SK-N-SH treated with all-trans-retinoic acid at 6 μM for 48 hours (cell line): ENCODE results near the gene CASP7.

Source experiments
- ATAC-seq: fragments of 200-7000 bp; cut with Tn5 transposase; 3 replicates; pipeline ENCODE4 v1.9.1; 2020; ENCODE audit warnings: mild to moderate bottlenecking, moderate library complexity
- ARNTL ChIP-seq: fragments of 450-650 bp; formaldehyde crosslinking; IDR thresholded peaks from 2 replicates; pipeline ENCODE4 v1.5.0; 2020; ENCODE audit warnings: low read depth, mild to moderate bottlenecking, moderate library complexity, borderline replicate concordance
- BACH2 ChIP-seq: fragments of 250-450 bp; sonication (Bioruptor Pico); IDR thresholded peaks from 2 replicates; pipeline ENCODE4 v1.9.0; 2021; ENCODE audit warnings: mild to moderate bottlenecking, borderline replicate concordance
- CSDC2 ChIP-seq: fragments of 250-450 bp; sonication (Bioruptor Pico); IDR thresholded peaks from 2 replicates; pipeline ENCODE4 v1.5.0; 2020; ENCODE audit warnings: mild to moderate bottlenecking, moderate library complexity
- CSRNP3 ChIP-seq: fragments of 250-450 bp; sonication (Bioruptor Pico); IDR thresholded peaks from 2 replicates; pipeline ENCODE4 v1.5.1; 2021; ENCODE audit warnings: mild to moderate bottlenecking, moderate library complexity
- ESRRG ChIP-seq: fragments of 250-450 bp; sonication (Bioruptor Pico); IDR thresholded peaks from 2 replicates; pipeline ENCODE4 v1.6.1; 2021; ENCODE audit warnings: mild to moderate bottlenecking
- GLIS3 ChIP-seq: fragments of 250-450 bp; sonication (Bioruptor Pico); IDR thresholded peaks from 2 replicates; pipeline ENCODE4 v1.5.0; 2020; ENCODE audit warnings: mild to moderate bottlenecking, moderate library complexity
- ISL1 ChIP-seq: fragments of 250-450 bp; sonication (Bioruptor Pico); IDR thresholded peaks from 2 replicates; pipeline ENCODE4 v2.1.2; 2022; ENCODE audit warnings: mild to moderate bottlenecking, moderate library complexity
- OSR1 ChIP-seq: fragments of 250-450 bp; sonication (Bioruptor Pico); IDR thresholded peaks from 2 replicates; pipeline ENCODE4 v1.8.0; 2022; ENCODE audit warnings: moderate library complexity, mild to moderate bottlenecking, inconsistent platforms
- PATZ1 ChIP-seq: fragments of 250-450 bp; sonication (Bioruptor Pico); IDR thresholded peaks from 2 replicates; pipeline ENCODE4 v1.8.0; 2020; ENCODE audit warnings: mild to moderate bottlenecking, moderate library complexity, borderline replicate concordance
- POU6F1 ChIP-seq: fragments of 250-450 bp; sonication (Bioruptor Pico); IDR thresholded peaks from 2 replicates; pipeline ENCODE4 v1.8.0; 2021; ENCODE audit warnings: low read depth, mild to moderate bottlenecking, moderate library complexity, borderline replicate concordance
- PPARA ChIP-seq: fragments of 250-450 bp; sonication (Bioruptor Pico); IDR thresholded peaks from 2 replicates; pipeline ENCODE4 v1.5.0; 2020; ENCODE audit warnings: mild to moderate bottlenecking, borderline replicate concordance
- RARB ChIP-seq: fragments of 250-450 bp; sonication (Bioruptor Pico); IDR thresholded peaks from 2 replicates; pipeline ENCODE4 v1.8.0; 2021; ENCODE audit warnings: mild to moderate bottlenecking, moderate library complexity
- TCF4 ChIP-seq: fragments of 250-450 bp; sonication (Bioruptor Pico); IDR thresholded peaks from 2 replicates; pipeline ENCODE4 v1.8.0; 2021; ENCODE audit warnings: mild to moderate bottlenecking, moderate library complexity, borderline replicate concordance
- TOX ChIP-seq: fragments of 250-450 bp; sonication (Bioruptor Pico); IDR thresholded peaks from 2 replicates; pipeline ENCODE4 v1.8.0; 2021; ENCODE audit warnings: mild to moderate bottlenecking, moderate library complexity, borderline replicate concordance
- ZC3H10 ChIP-seq: fragments of 250-450 bp; sonication (Bioruptor Pico); IDR thresholded peaks from 2 replicates; pipeline ENCODE4 v1.5.1; 2021; ENCODE audit warnings: mild to moderate bottlenecking, moderate library complexity
- ZFP3 ChIP-seq: fragments of 250-450 bp; sonication (Bioruptor Pico); IDR thresholded peaks from 2 replicates; pipeline ENCODE4 v1.5.0; 2020; ENCODE audit warnings: mild to moderate bottlenecking, moderate library complexity
- ZFP30 ChIP-seq: fragments of 450-650 bp; formaldehyde crosslinking; IDR thresholded peaks from 2 replicates; pipeline ENCODE4 v1.5.0; 2022; ENCODE audit warnings: mild to moderate bottlenecking, moderate library complexity
- ZNF565 ChIP-seq: fragments of 450-650 bp; formaldehyde crosslinking; conservative IDR thresholded peaks from 2 replicates; pipeline ENCODE4 v1.5.0; 2020; ENCODE audit warnings: low read depth, mild to moderate bottlenecking, moderate library complexity
- ZNF70 ChIP-seq: fragments of 450-650 bp; formaldehyde crosslinking; IDR thresholded peaks from 2 replicates; pipeline ENCODE4 v1.5.0; 2020; ENCODE audit warnings: mild to moderate bottlenecking, moderate library complexity
- ZNF8 ChIP-seq: fragments of 450-650 bp; formaldehyde crosslinking; IDR thresholded peaks from 2 replicates; pipeline ENCODE4 v1.5.0; 2020; ENCODE audit warnings: mild to moderate bottlenecking, moderate library complexity
- TF ChIP-seq, protein P1 (sequence below): fragments of 250-450 bp; sonication (Bioruptor Pico); IDR thresholded peaks from 2 replicates; pipeline ENCODE4 v1.5.1; 2020; ENCODE audit warnings: low read depth, mild to moderate bottlenecking, moderate library complexity
- TF ChIP-seq, protein P2 (sequence below): fragments of 250-450 bp; sonication (Bioruptor Pico); IDR thresholded peaks from 2 replicates; pipeline ENCODE4 v1.5.0; 2020; ENCODE audit warnings: mild to moderate bottlenecking, moderate library complexity

The CASP7 gene

DNA sequence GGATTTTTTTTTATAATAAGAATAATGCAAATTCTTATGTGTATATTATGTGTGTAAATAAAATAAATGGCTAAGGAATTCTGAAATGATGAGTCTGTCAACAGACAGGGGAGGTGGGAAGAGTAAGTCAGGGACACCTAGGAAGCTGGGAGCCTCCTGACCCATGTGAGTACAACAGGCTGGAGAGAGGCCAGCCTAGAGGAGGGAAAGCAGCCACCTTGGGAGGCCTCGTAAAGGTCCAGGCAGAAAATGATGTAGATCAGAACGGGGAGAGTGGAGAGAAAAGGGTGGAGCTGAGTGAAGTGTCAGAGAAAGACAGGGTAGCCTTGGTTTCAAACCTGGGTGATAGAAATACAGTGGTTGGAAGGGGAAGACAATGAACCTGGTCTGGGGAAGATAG is 22.8 kb upstream of the CASP7 start:
- no peak for ATAC-seq
- no peak for TF ChIP-seq TCF4 (CRISPR knock-in tag)
- TF ChIP-seq BACH2 (CRISPR knock-in tag), result no peak
- TF ChIP-seq POU6F1, result no peak
- no peak for TF ChIP-seq ARNTL (CRISPR knock-in tag)
- no peak for TF ChIP-seq ZC3H10
- TF ChIP-seq TOX (CRISPR knock-in tag), result no peak
- TF ChIP-seq, protein P1, sequence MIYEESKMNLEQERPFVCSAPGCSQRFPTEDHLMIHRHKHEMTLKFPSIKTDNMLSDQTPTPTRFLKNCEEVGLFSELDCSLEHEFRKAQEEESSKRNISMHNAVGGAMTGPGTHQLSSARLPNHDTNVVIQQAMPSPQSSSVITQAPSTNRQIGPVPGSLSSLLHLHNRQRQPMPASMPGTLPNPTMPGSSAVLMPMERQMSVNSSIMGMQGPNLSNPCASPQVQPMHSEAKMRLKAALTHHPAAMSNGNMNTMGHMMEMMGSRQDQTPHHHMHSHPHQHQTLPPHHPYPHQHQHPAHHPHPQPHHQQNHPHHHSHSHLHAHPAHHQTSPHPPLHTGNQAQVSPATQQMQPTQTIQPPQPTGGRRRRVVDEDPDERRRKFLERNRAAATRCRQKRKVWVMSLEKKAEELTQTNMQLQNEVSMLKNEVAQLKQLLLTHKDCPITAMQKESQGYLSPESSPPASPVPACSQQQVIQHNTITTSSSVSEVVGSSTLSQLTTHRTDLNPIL, result no peak
- TF ChIP-seq ZFP3 (CRISPR knock-in tag), result no peak
- no peak for TF ChIP-seq PPARA (CRISPR knock-in tag)
- TF ChIP-seq ESRRG, result no peak
- TF ChIP-seq, all 23 proteins: peak for 0

DNA sequence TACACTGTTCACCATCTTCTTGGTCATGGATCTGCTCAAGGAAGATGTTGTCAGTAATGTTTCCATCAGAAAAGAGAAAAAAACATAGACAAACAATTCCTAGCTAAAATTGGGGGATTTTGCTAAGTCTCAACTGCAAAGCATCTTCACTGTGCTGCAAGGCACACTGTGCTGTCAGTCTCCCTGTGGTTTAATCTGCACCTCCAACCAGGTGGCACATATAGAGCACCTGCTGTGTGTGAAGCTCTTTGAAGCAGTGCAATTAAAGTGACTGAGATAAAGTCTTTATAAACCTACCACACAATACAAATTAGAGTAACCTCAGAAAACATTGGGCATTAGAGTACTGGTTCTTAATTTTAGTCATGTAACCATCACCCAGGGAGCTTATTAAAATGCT is 22.2 kb upstream of the CASP7 start:
- ATAC-seq, result no peak
- TF ChIP-seq RARB (CRISPR knock-in tag) (no peak), ZC3H10 (no peak), POU6F1 (no peak), ZNF8 (no peak), OSR1 (no peak), ZNF565 (no peak), ZFP3 (CRISPR knock-in tag) (no peak), PPARA (CRISPR knock-in tag) (no peak), CSRNP3 (no peak), ISL1 (CRISPR knock-in tag) (no peak), CSDC2 (CRISPR knock-in tag) (no peak), BACH2 (CRISPR knock-in tag) (no peak), PATZ1 (CRISPR knock-in tag) (no peak), ZNF70 (CRISPR knock-in tag) (no peak), ESRRG (no peak), ARNTL (CRISPR knock-in tag) (no peak), GLIS3 (CRISPR knock-in tag) (no peak), ZFP30 (CRISPR knock-in tag) (no peak)
- TF ChIP-seq, protein P1, result no peak
- TF ChIP-seq, protein P2, sequence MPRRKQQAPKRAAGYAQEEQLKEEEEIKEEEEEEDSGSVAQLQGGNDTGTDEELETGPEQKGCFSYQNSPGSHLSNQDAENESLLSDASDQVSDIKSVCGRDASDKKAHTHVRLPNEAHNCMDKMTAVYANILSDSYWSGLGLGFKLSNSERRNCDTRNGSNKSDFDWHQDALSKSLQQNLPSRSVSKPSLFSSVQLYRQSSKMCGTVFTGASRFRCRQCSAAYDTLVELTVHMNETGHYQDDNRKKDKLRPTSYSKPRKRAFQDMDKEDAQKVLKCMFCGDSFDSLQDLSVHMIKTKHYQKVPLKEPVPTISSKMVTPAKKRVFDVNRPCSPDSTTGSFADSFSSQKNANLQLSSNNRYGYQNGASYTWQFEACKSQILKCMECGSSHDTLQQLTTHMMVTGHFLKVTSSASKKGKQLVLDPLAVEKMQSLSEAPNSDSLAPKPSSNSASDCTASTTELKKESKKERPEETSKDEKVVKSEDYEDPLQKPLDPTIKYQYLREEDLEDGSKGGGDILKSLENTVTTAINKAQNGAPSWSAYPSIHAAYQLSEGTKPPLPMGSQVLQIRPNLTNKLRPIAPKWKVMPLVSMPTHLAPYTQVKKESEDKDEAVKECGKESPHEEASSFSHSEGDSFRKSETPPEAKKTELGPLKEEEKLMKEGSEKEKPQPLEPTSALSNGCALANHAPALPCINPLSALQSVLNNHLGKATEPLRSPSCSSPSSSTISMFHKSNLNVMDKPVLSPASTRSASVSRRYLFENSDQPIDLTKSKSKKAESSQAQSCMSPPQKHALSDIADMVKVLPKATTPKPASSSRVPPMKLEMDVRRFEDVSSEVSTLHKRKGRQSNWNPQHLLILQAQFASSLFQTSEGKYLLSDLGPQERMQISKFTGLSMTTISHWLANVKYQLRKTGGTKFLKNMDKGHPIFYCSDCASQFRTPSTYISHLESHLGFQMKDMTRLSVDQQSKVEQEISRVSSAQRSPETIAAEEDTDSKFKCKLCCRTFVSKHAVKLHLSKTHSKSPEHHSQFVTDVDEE, result no peak
